Astrocyte (in vitro differentiated cells and primary cell): ENCODE data around the gene WSCD2. TPM values are rescaled to one million over a fixed set of nuclear protein-coding genes. Genes with fewer than 3 reads are reported as not detected.

Experiments used
- DNase-seq: peaks from one replicate; pipeline ENCODE4 v3.0.0-alpha.2; 2010; ENCODE audit warnings: low read depth
- FAIRE-seq: peaks from 2 replicates; lab custom pipeline; 2011; peaks lifted over from hg19 to GRCh38; lab: Jason Lieb, UNC
- H2AFZ ChIP-seq: 2 replicates; pipeline ENCODE4 v1.6.0; 2012; ENCODE audit warnings: low read depth, low read length, inconsistent platforms
- H3K27ac ChIP-seq: 2 replicates; pipeline ENCODE4 v1.5.1; 2011; ENCODE audit warnings: low read depth, low read length, inconsistent platforms
- H3K27me3 ChIP-seq: 2 replicates; pipeline ENCODE4 v1.6.0; 2011; ENCODE audit warnings: low read length, inconsistent platforms; ENCODE audit not compliant: insufficient read depth
- H3K36me3 ChIP-seq: 2 replicates; pipeline ENCODE4 v1.5.1; 2011; ENCODE audit warnings: low read length, inconsistent platforms; ENCODE audit not compliant: insufficient read depth
- H3K4me1 ChIP-seq: 2 replicates; pipeline ENCODE4 v1.5.1; 2011; ENCODE audit warnings: low read length, inconsistent platforms; ENCODE audit not compliant: insufficient read depth
- H3K4me2 ChIP-seq: 2 replicates; pipeline ENCODE4 v1.6.0; 2012; ENCODE audit warnings: low read length, inconsistent platforms
- H3K4me3 ChIP-seq: 2 replicates; pipeline ENCODE4 v1.5.1; 2011; ENCODE audit warnings: low read depth, mild to moderate bottlenecking, low read length, inconsistent platforms; ENCODE audit not compliant: insufficient read depth
- H3K79me2 ChIP-seq: 2 replicates; pipeline ENCODE4 v1.6.0; 2012; ENCODE audit warnings: mild to moderate bottlenecking, low read length, inconsistent platforms; ENCODE audit not compliant: insufficient read depth
- H3K9ac ChIP-seq: 2 replicates; pipeline ENCODE4 v1.6.0; 2012; ENCODE audit warnings: mild to moderate bottlenecking, low read length, inconsistent platforms
- H3K9me3 ChIP-seq: 2 replicates; pipeline ENCODE4 v1.5.1; 2012; ENCODE audit warnings: low read depth, mild to moderate bottlenecking, low read length, inconsistent platforms; ENCODE audit not compliant: insufficient read depth
- H4K20me1 ChIP-seq: 2 replicates; pipeline ENCODE4 v1.6.0; 2012; ENCODE audit warnings: low read length, inconsistent platforms; ENCODE audit not compliant: insufficient read depth
- H3K27ac Mint-ChIP-seq: one replicate; pipeline ENCODE4 v1.8.0; 2021; ENCODE audit warnings: mild to moderate bottlenecking, mixed read lengths; ENCODE audit not compliant: unreplicated experiment
- H3K27me3 Mint-ChIP-seq: one replicate; pipeline ENCODE4 v1.8.0; 2021; ENCODE audit warnings: low read depth, mixed read lengths; ENCODE audit not compliant: unreplicated experiment
- H3K36me3 Mint-ChIP-seq: one replicate; pipeline ENCODE4 v1.8.0; 2021; ENCODE audit warnings: low read depth, mixed read lengths; ENCODE audit not compliant: unreplicated experiment
- H3K4me1 Mint-ChIP-seq: one replicate; pipeline ENCODE4 v1.8.0; 2021; ENCODE audit warnings: low read depth, mixed read lengths; ENCODE audit not compliant: unreplicated experiment
- H3K4me3 Mint-ChIP-seq: one replicate; pipeline ENCODE4 v1.8.0; 2021; ENCODE audit warnings: mild to moderate bottlenecking, moderate library complexity, mixed read lengths; ENCODE audit not compliant: unreplicated experiment
- H3K9me3 Mint-ChIP-seq: one replicate; pipeline ENCODE4 v1.8.0; 2021; ENCODE audit warnings: mild to moderate bottlenecking, mixed read lengths; ENCODE audit not compliant: unreplicated experiment
- CTCF ChIP-seq: IDR thresholded peaks from 2 replicates; pipeline ENCODE4 v1.5.1; 2011; ENCODE audit warnings: low read depth, mild to moderate bottlenecking, inconsistent platforms, low read length, moderate library complexity; ENCODE audit not compliant: insufficient read depth
- EZH2 ChIP-seq: IDR thresholded peaks from 2 replicates; pipeline ENCODE4 v1.6.1; 2012; ENCODE audit warnings: mild to moderate bottlenecking, low read length, inconsistent platforms; ENCODE audit not compliant: insufficient read depth
- total RNA-seq: library from RNA; stranded (reverse); gene quantifications from 2 replicates; pipeline ENCODE4 v1.2.1, GENCODE V29; 2021

WSCD2 gene
- total RNA-seq, 1 donor from 2014 or later = 0.11 TPM

- Histone ChIP-seq H3K4me2 (no peak overlapping the region), H3K4me1 (no peaks in the 10 kb centered on the region), H3K27me3 (no peaks in the 10 kb centered on the region), H3K79me2 (no peaks in the 10 kb centered on the region), H3K27ac (no peak overlapping the region), H2AFZ (no peak overlapping the region), H4K20me1 (no peaks in the 10 kb centered on the region), H3K9ac (no peak overlapping the region), H3K36me3 (no peaks in the 10 kb centered on the region), H3K9me3 (no peaks in the 10 kb centered on the region), H3K4me3 (no peak overlapping the region)
- FAIRE-seq (no peak), DNase-seq (no peak)
- H3K9me3 Mint-ChIP-seq = no peaks in the 10 kb centered on the region
- H3K4me3 Mint-ChIP-seq = no peak overlapping the region
- H3K36me3 Mint-ChIP-seq = no peaks in the 10 kb centered on the region
- no peak for TF ChIP-seq EZH2
- TF ChIP-seq CTCF = no peak
- no peaks in the 10 kb centered on the region for H3K4me1 Mint-ChIP-seq
- no peak overlapping the region for H3K27ac Mint-ChIP-seq
- H3K27me3 Mint-ChIP-seq = peaks cover 49% of the 10 kb centered on the region
Measured at GRCh38 chr12:108194585-108194984, 65.5 kb downstream of the WSCD2 start.

GRCh38 chr12:108196319-108196718 lies 67.2 kb downstream of the WSCD2 start:
- Mint-ChIP-seq H3K27ac (no peak overlapping the region), H3K4me3 (no peak overlapping the region), H3K4me1 (no peaks in the 10 kb centered on the region), H3K36me3 (no peaks in the 10 kb centered on the region), H3K27me3 (peaks cover 44% of the 10 kb centered on the region), H3K9me3 (no peaks in the 10 kb centered on the region)
- Histone ChIP-seq H3K79me2 (no peaks in the 10 kb centered on the region), H3K9ac (no peak overlapping the region), H3K4me2 (no peak overlapping the region), H4K20me1 (no peaks in the 10 kb centered on the region), H3K27me3 (no peaks in the 10 kb centered on the region), H3K4me3 (no peak overlapping the region), H3K27ac (no peak overlapping the region), H2AFZ (no peak overlapping the region), H3K36me3 (no peaks in the 10 kb centered on the region), H3K4me1 (no peaks in the 10 kb centered on the region), H3K9me3 (peaks cover 3% of the 10 kb centered on the region)
- no peak for TF ChIP-seq CTCF
- no peak for TF ChIP-seq EZH2
- DNase-seq (no peak), FAIRE-seq (no peak)

- Histone ChIP-seq H3K4me1 (no peaks in the 10 kb centered on the region), H2AFZ (no peak overlapping the region), H3K4me3 (no peak overlapping the region), H3K36me3 (no peaks in the 10 kb centered on the region), H3K9ac (no peak overlapping the region), H3K27ac (no peak overlapping the region), H3K79me2 (no peaks in the 10 kb centered on the region), H3K9me3 (peaks cover 3% of the 10 kb centered on the region), H4K20me1 (no peaks in the 10 kb centered on the region), H3K27me3 (no peaks in the 10 kb centered on the region), H3K4me2 (no peak overlapping the region)
- TF ChIP-seq EZH2 = no peak
- TF ChIP-seq CTCF = no peak
- Mint-ChIP-seq H3K27ac (no peak overlapping the region), H3K4me3 (no peak overlapping the region), H3K36me3 (no peaks in the 10 kb centered on the region), H3K4me1 (no peaks in the 10 kb centered on the region), H3K27me3 (peaks cover 38% of the 10 kb centered on the region), H3K9me3 (no peaks in the 10 kb centered on the region)
- DNase-seq = no peak
- FAIRE-seq = no peak
Measured at GRCh38 chr12:108196921-108197320, 67.8 kb downstream of the WSCD2 start.
